Stimulated activated effector memory CD8-positive, alpha-beta T cell treated with anti-CD3 and anti-CD28 coated beads, Interleukin-12 subunit alpha, Interleukin-12 subunit beta, amount 100 ng/mL, for 72 hours (primary cell): Measurements from ENCODE around the gene CELF1.

Source experiments
- ATAC-seq: fragments of 150-1000 bp; cut with Tn5 transposase; 2 replicates; pipeline ENCODE4 v1.10.0; 2021
- DNase-seq, 2 donors: peaks; one replicate each; pipeline ENCODE4 v3.0.0; 2021 to 2022; ENCODE audit warnings: low spot score in 2 of 2
- H3K27ac Mint-ChIP-seq: one replicate; pipeline ENCODE4 v1.8.0; 2022; ENCODE audit warnings: mild to moderate bottlenecking, mixed read lengths
- H3K36me3 Mint-ChIP-seq: one replicate; pipeline ENCODE4 v1.8.0; 2022; ENCODE audit warnings: mild to moderate bottlenecking, mixed read lengths
- H3K4me1 Mint-ChIP-seq: one replicate; pipeline ENCODE4 v1.8.0; 2022; ENCODE audit warnings: mixed read lengths
- H3K4me3 Mint-ChIP-seq: one replicate; pipeline ENCODE4 v1.8.0; 2022; ENCODE audit warnings: mild to moderate bottlenecking, mixed read lengths
- H3K9me3 Mint-ChIP-seq: one replicate; pipeline ENCODE4 v1.8.0; 2022; ENCODE audit warnings: mixed read lengths

The CELF1 gene

DNA sequence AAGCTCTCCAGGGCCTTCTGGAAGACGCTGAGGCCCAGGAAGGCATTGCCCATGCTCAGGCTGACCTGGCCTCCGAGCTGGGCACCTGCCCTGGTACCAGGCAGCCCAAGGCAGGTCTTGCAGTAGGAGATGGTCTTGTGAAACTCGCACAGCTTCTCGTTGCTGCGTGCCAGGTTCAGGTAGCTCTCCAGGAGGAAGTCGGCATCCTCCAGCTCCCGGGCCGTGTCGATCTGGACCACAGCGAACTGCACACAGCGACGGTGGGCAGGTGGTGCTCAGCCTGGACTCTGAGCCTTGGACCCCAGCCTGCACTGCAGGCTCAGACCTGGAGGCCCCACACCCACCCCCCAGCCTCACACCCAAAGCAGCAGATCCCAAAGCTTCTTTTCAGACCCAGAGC, 105.0 kb downstream of the CELF1 start:
- Mint-ChIP-seq H3K27ac (peak overlapping the region; percentile 6), H3K4me1 (no peaks in the 10 kb centered on the region), H3K9me3 (no peaks in the 10 kb centered on the region), H3K36me3 (no peaks in the 10 kb centered on the region), H3K4me3 (no peak overlapping the region)
- DNase-seq = no peak
- ATAC-seq = no peak

DNA sequence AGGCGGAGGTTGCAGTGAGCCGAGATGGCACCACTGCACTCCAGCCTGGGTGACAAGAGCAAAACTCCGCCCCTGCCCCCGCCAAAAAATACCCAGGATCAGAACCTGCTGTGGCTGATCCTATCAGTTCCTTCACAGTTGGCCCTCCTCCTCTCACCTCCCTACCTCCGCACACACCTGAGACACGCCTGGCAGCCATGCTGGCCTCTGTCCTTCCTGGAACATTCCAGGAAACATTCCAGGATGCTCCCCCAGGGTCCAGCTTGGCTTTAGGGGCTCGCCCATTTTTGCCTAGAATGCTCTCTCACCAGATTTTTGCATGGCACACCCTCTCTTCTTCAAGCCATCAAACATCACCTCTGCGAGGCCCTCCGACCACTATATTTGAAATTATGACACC, 106.1 kb downstream of the CELF1 start:
- Mint-ChIP-seq H3K36me3 (no peaks in the 10 kb centered on the region), H3K4me1 (no peaks in the 10 kb centered on the region), H3K27ac (no peak overlapping the region), H3K9me3 (no peaks in the 10 kb centered on the region), H3K4me3 (no peak overlapping the region)
- no peak for DNase-seq
- ATAC-seq = no peak

DNA sequence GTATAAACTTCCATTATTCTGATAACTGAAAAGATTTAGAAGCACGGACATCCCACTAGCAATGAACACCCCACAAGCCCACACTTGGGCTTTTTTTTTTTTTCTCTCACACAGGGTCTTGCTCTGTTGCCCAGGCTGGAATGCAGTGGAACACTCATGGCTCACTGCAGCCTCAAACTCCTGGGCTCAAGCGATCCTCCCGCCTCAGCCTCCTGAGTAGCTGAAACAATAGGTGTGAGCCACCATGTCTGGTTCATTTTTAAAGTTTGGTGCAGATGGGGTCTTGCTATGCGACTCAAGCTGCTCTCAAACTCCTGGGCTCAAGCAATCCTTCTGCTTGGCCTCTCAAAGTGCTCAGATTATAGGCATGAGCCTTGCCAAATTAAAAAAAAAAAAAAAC, 107.1 kb downstream of the CELF1 start:
- H3K4me1 Mint-ChIP-seq = no peaks in the 10 kb centered on the region

DNA sequence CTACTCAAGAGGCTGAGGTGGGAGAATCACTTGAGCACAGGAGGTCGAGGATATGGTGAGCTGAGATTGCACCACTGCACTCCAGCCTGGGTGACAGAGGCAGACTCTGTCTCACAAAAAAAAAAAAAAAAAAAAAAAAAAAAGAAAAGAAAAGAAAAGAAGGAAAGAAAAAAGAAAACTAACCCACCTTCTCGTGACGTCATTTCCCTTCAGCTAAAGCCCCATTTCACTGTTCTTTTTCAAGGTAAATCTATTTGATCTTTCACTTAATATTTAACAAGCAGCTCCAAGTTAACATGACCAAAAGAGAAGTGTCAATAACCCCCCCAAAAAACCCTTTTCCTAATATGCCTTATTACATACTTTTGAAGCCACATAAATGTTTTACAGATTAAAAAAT, 109.1 kb downstream of the CELF1 start:
- H3K27ac Mint-ChIP-seq = no peak overlapping the region
- H3K4me3 Mint-ChIP-seq = no peak overlapping the region

More for the DNA sequence above, 107.1 kb downstream of the CELF1 start:
- Mint-ChIP-seq H3K27ac (no peak overlapping the region), H3K9me3 (no peaks in the 10 kb centered on the region), H3K36me3 (no peaks in the 10 kb centered on the region), H3K4me3 (no peak overlapping the region)
- DNase-seq (no peak), ATAC-seq (no peak)

DNA sequence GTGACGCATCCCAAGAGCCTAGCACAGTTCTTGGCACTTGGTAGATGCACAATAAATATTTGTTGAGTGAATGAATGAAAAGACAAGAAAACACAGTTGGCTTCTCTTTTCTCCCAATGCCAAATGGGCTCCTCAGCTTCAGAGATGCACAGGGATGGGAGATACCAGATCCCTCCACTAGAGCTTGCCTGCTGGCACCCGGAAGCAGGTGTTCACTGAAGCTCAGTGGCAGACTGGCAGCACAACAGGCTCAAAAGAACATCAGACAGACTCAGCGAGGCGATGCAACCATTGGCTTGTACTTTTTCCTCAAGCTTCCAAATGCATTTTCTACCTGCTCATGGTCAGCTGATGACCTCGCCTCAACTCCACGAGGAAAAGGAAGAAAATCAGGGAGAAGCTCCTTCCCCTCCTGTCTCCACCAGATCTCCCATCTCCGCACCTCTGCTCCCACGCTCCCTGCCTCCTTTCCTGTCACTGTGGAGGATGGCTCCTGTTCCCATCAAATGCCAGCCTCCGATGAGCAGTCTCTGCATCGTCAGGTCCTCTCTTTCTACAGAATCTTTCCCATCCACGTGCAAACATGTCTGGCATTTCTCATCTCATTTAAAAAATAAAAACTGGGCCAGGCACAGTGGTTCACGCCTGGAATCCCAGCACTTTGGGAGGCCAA, 109.8 kb downstream of the CELF1 start:
- Mint-ChIP-seq H3K27ac (no peak overlapping the region), H3K36me3 (no peaks in the 10 kb centered on the region), H3K4me1 (no peaks in the 10 kb centered on the region), H3K4me3 (no peak overlapping the region), H3K9me3 (no peaks in the 10 kb centered on the region)
- ATAC-seq = no peak
- no peak for DNase-seq

More for the DNA sequence above, 109.1 kb downstream of the CELF1 start:
- H3K4me1 Mint-ChIP-seq = no peaks in the 10 kb centered on the region
- H3K36me3 Mint-ChIP-seq = no peaks in the 10 kb centered on the region
- ATAC-seq (no peak), DNase-seq (no peak)
- no peaks in the 10 kb centered on the region for H3K9me3 Mint-ChIP-seq

DNA sequence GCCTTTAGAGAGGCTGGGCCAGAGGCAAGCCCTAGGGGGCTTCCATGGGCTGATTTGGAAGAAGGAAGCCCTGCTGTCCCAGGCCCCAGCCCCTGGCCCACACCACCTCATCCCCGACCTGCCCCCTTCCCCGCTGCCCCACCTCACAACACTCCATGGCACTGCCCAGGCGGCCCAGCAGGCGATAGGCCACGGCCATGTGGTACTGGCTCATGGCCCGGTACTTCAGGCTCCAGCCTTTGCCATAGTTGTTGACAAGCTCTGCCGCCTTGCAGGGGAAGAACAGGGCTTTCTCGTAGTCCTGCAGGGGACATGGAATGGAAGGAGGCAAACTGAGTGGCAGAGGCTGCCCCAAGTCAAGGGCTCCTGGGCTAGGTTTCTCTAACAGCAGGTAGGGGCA, 110.4 kb downstream of the CELF1 start:
- ATAC-seq (no peak), DNase-seq (no peak)
- H3K36me3 Mint-ChIP-seq = no peaks in the 10 kb centered on the region
- no peak overlapping the region for H3K27ac Mint-ChIP-seq
- no peak overlapping the region for H3K4me3 Mint-ChIP-seq
- H3K9me3 Mint-ChIP-seq = no peaks in the 10 kb centered on the region
- no peaks in the 10 kb centered on the region for H3K4me1 Mint-ChIP-seq

DNA sequence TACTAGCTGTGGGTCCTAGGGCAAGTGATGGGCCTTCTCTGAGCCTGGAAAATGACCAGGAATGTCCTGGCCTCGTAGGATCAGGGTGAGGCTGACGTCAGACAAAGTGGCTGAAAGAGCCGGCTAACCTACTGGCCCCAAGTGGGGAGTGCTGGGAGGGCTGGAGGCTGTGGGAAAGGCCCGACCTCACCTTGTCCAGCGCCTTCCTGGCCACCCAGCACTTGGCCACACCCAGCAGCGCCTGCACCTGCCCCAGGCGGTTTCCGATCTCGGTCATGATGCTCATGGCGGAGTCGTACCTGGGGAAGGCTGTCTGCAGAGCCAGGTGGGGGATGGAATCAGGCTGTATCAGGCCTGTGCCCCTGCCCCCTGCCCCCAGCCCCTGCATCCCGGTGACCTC, 111.5 kb downstream of the CELF1 start:
- H3K36me3 Mint-ChIP-seq = no peaks in the 10 kb centered on the region
- no peaks in the 10 kb centered on the region for H3K4me1 Mint-ChIP-seq
- H3K27ac Mint-ChIP-seq = no peak overlapping the region
- ATAC-seq (no peak), DNase-seq (no peak)
- no peak overlapping the region for H3K4me3 Mint-ChIP-seq
- H3K9me3 Mint-ChIP-seq = no peaks in the 10 kb centered on the region

DNA sequence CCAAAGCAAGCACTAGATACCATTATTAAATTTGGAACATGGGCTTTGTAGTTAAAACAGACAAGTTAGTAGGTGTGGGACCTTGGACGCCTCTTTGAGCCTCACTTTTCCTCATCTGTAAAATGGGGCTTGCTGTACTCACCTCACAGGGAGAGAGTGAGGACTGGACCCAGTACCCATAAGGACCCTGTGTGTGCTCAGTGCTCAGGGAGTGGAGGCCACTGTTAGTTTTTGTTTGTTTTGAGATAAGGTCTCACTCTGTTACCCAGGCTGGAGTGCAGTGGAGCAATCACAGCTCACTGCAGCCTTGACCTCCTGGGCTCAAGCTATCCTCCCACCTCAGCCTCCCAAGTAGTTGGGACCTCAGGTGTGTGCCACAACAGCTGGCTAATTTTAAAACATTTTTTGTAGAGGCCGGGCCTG, 112.9 kb downstream of the CELF1 start:
- Mint-ChIP-seq H3K9me3 (no peaks in the 10 kb centered on the region), H3K36me3 (no peaks in the 10 kb centered on the region), H3K4me1 (no peaks in the 10 kb centered on the region), H3K4me3 (no peak overlapping the region), H3K27ac (no peak overlapping the region)
- ATAC-seq (no peak), DNase-seq (no peak)

DNA sequence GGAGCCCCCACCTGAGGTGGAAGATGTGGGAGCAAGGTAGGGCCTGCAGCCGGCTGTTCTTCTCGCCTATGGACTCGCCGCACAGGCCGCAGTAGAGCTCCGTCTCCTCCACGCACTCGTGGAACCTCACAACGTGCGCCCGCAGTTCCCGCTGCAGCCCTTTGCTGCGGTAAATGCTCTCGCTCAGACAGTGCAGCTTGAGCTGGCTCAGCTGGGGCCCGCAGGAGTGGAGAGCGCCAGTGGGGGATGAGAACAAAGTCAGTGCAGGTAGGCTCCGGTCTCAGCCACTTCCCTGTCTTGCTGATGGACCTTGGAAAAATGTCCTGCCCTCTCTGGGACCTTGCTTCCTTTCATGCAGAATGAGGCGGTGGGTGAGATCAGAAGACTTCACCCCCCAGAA, 114.2 kb downstream of the CELF1 start:
- DNase-seq (no peak), ATAC-seq (no peak)
- Mint-ChIP-seq H3K27ac (no peak overlapping the region), H3K4me3 (no peak overlapping the region), H3K4me1 (no peaks in the 10 kb centered on the region), H3K36me3 (no peaks in the 10 kb centered on the region), H3K9me3 (no peaks in the 10 kb centered on the region)

DNA sequence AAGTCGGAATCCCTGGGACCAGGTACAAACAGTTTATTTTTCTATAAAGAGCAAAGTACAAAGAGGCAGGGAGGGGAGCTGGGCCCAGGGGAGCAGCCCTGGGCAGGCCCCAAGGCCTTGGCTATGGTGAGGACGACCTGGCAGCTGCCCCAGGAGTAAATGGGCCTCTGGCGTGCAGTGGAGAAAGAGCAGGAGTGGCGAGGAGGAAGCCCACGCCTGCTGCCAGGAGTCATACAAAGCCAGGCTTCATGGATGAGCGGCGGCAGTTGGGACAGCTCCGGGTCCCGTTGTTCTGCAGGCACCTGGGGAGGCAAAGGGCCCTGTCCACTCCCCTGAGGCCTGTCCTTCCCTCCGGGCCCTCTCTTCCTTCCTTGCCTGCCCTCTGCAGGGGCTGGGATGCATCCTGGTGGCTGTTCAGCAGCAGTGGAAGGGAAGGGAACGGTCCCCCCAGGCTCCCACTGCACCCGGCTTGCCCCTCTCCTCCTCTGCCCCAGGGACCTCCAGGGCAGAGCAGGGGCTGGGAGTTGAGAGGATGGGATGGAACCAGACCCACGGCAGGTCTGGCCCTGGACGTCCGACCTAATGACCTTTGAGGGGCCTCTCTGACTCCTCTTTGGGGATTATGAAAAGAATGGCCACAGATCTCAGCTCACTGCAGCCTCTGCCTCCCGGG, 115.0 kb downstream of the CELF1 start:
- ATAC-seq = no peak
- DNase-seq = no peak
- no peaks in the 10 kb centered on the region for H3K9me3 Mint-ChIP-seq
- no peaks in the 10 kb centered on the region for H3K36me3 Mint-ChIP-seq
- H3K27ac Mint-ChIP-seq = no peak overlapping the region
- H3K4me3 Mint-ChIP-seq = no peak overlapping the region
- no peaks in the 10 kb centered on the region for H3K4me1 Mint-ChIP-seq

DNA sequence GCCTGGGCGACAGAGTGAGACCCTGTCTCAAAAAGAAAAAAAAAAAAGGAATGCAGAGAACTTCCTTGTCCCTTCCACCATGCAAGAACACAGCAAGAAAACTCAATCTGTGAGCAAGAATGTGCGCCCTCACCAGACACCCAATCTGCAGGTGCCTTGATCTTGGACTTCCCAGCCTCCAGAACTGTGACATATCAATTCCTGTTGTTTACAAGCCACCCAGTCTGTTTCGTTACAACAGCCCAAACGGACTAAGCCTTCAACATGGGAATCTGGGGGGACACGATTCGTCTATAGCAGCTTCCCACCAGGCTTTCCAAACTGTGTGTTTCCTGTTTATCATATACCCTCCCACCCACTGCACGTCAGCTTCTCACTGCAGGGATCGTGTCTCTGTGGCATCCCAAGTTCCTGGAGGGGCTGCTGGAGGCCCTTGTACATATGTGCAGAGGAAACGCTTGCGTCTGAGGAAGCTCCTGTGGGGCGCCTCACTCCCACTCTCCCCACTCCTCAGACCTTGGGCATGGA, 115.7 kb downstream of the CELF1 start:
- Mint-ChIP-seq H3K36me3 (no peaks in the 10 kb centered on the region), H3K4me1 (no peaks in the 10 kb centered on the region), H3K4me3 (no peak overlapping the region), H3K9me3 (no peaks in the 10 kb centered on the region), H3K27ac (no peak overlapping the region)
- no peak for ATAC-seq
- DNase-seq = no peak

DNA sequence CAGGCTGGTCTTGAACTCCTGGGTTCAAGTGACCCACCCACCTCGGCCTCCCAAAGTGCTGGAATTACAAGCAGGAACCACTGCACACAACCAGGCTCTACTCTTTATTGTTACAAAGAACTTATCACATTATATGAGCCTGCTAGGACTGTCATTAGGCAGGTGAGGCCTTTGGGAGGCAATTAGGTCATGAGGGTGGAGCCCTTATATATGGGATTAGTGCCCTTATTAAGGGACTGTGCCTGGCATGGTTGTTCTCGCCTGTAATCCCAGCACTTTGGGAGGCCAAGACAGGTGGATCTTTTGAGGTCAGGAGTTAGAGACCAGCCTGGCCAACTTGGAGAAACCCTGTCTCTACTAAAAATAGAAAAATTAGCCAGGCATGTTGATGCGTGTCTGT, 116.2 kb downstream of the CELF1 start:
- H3K27ac Mint-ChIP-seq = no peak overlapping the region
- ATAC-seq (no peak), DNase-seq (no peak)
- H3K4me1 Mint-ChIP-seq = no peaks in the 10 kb centered on the region
- H3K9me3 Mint-ChIP-seq = no peaks in the 10 kb centered on the region
- H3K4me3 Mint-ChIP-seq = no peak overlapping the region
- H3K36me3 Mint-ChIP-seq = no peaks in the 10 kb centered on the region

DNA sequence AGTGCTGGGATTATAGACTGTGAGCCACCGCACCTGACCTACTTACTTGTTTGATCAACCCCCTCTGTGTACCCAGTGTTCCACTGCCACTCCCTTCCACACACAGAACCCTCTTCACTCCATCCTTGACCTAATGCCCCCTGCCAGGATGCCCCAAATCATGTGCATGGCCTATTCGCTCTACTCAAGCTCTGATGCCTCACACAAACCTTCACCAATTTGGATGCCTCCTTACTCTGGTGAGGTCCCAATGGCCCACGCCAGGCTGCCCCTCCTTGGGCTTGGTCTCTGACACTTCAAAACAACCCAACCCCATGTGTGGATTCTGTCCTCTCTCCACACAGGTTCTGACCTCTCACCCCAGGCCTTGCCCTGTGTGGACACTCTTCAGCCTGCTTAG, 117.2 kb downstream of the CELF1 start:
- ATAC-seq = no peak
- no peak overlapping the region for H3K4me3 Mint-ChIP-seq
- H3K9me3 Mint-ChIP-seq = no peaks in the 10 kb centered on the region
- no peaks in the 10 kb centered on the region for H3K4me1 Mint-ChIP-seq
- no peak for DNase-seq
- no peaks in the 10 kb centered on the region for H3K36me3 Mint-ChIP-seq
- H3K27ac Mint-ChIP-seq = peak overlapping the region; percentile 13

DNA sequence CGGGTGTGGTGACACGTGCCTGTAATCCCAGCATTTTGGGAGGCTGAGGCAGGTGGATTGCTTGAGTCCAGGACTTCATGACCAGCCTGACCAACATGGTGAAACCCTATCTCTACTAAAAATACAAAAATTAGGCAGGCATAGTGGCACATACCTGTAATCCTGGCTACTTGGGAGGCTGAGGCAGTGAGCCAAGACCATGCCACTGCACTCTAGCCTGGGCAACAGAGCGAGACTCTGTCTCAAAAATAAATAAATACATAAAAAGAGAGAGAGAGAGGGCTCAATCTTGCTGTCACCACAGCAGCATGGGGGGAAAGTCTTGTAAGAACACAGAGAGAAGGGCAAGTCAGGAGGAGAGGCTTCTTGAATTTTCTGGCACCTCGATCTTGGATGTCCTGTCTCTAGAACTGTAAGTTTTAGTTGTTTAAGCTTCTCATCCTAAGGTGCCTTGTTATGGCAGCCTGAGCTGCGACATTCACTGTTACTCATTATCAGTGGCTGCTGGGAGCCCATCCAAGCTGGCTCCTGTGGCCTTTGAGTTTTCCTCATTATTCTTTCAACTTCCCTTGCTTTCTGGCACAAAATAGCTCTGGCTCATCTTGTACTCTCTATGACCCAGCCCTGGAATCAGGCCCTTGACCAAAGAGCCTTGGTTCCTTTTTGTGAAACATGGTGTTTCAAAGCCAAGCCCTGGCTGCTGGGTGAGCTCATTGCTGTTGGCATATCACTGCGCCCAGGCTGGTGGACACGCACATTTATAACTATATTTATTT, 118.7 kb downstream of the CELF1 start:
- ATAC-seq (no peak), DNase-seq (no peak)
- H3K27ac Mint-ChIP-seq = no peak overlapping the region
- no peaks in the 10 kb centered on the region for H3K36me3 Mint-ChIP-seq
- no peaks in the 10 kb centered on the region for H3K9me3 Mint-ChIP-seq
- no peak overlapping the region for H3K4me3 Mint-ChIP-seq
- no peaks in the 10 kb centered on the region for H3K4me1 Mint-ChIP-seq

DNA sequence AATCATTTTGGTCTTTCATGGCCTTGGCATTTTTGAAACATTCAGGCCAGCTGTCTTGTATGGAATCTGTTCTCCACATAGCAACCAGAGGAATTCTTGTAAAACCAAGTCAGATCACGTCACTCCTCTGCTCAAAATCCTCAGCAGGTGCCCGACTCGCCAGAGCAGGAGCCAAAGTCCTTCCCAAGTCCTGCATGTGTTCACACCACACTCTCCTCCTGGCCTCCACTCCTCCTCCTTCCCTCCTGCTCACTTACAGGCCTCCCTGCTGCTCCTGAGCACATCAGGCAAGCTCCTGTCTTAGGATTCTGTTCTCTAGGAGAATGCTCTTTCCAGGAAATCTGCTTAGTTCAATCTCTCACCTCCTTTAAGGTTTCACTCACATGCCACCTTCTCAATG, 119.8 kb downstream of the CELF1 start:
- DNase-seq (no peak), ATAC-seq (no peak)
- Mint-ChIP-seq H3K9me3 (no peaks in the 10 kb centered on the region), H3K4me1 (no peaks in the 10 kb centered on the region), H3K36me3 (no peaks in the 10 kb centered on the region), H3K4me3 (no peak overlapping the region), H3K27ac (no peak overlapping the region)
